Activated CD8-positive, alpha-beta T cell treated with anti-CD3 and anti-CD28 coated beads for 36 hours (primary cell): ENCODE measurements around the gene SMG6. TPM values are rescaled to one million over a fixed set of nuclear protein-coding genes. Genes with fewer than 3 reads are reported as not detected.

ENCODE experiments used
- ATAC-seq: fragments of 200-7000 bp; cut with Tn5 transposase; one replicate; pipeline ENCODE4 v1.10.0; 2021; ENCODE audit warnings: mild to moderate bottlenecking, moderate library complexity
- CTCF ChIA-PET: fragments of 350-600 bp; sonication (Branson Sonifier 250); formaldehyde crosslinking; loops from one replicate; lab custom pipeline; 2021; ENCODE audit warnings: antibody characterized with exemption; lab: Charles Lee
- POLR2A ChIA-PET: fragments of 350-600 bp; sonication (Branson Sonifier 250); formaldehyde crosslinking; loops from one replicate; lab custom pipeline; 2021; ENCODE audit warnings: antibody characterized with exemption; lab: Charles Lee
- DNase-seq: peaks from one replicate; pipeline ENCODE4 v3.0.0-alpha.2; 2020
- H3K27ac Mint-ChIP-seq: one replicate; pipeline ENCODE4 v1.8.0; 2021; ENCODE audit warnings: mild to moderate bottlenecking, mixed read lengths
- H3K27me3 Mint-ChIP-seq: one replicate; pipeline ENCODE4 v1.8.0; 2021; ENCODE audit warnings: mixed read lengths
- H3K36me3 Mint-ChIP-seq: one replicate; pipeline ENCODE4 v1.8.0; 2021; ENCODE audit warnings: low read depth, mixed read lengths
- H3K4me1 Mint-ChIP-seq: one replicate; pipeline ENCODE4 v1.8.0; 2021; ENCODE audit warnings: low read depth, mixed read lengths
- H3K4me3 Mint-ChIP-seq: one replicate; pipeline ENCODE4 v1.8.0; 2021; ENCODE audit warnings: mild to moderate bottlenecking, moderate library complexity, mixed read lengths
- H3K9me3 Mint-ChIP-seq: one replicate; pipeline ENCODE4 v1.8.0; 2021; ENCODE audit warnings: mixed read lengths
- intact Hi-C: fragments of 100-400 bp; cut with micrococcal nuclease; formaldehyde crosslinking; loops from one replicate; pipeline ENCODE4 v1.10.0; 2022
- total RNA-seq, 2 experiments: library from RNA; stranded (reverse); gene quantifications; one replicate each; pipeline ENCODE4 v1.2.3, GENCODE V29; 2021
- TF ChIP-seq, protein P1 (sequence below): fragments of 200-600 bp; IDR thresholded peaks from one replicate; pipeline ENCODE4 v1.8.0; 2022; ENCODE audit warnings: antibody characterized with exemption, mild to moderate bottlenecking

Gene SMG6
- total RNA-seq, 2 experiments from 2014 or later, result 39.6 to 40.4 TPM

DNA sequence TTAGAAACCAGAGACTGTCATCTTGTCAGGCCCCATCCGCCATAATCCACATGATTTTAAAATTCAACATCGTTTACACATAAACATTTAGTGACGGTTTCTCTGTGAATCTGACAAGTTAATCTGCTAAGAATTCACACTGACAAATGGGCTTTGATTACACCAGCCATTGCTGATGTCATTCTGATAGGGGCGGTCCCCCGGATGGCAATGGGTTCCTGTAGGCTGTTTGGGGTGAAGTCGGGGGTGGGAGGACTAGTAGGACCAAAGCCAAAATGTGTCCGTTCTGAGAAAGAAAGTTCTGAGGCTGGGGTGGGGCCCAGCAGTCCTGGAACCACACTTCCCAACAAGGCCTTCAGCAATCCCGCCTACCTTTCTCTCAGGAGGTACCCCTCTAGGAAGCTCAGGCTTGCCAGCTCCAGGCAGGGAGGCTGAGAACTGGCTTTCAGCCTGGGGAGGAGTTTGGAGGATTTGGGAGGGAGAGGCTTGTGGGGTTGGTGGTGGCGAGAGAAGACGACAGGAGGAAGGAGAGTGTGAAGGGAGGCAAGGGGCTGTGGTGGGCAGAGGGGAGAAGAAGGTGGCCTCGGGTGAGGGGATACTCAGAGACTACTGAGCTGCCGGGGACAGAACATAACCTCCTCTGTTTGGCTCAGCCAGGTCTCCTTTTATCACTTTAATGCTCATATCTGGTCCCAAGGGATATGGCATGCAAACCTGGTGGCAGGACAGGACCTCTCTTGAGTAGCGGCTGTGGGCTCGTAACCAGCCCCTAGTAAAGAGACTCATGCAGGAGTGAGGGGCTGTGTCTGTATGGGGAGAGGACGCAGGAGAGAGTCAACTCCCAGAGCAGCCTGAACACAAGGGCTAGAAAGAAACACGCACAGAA lies 240.1 kb downstream of the SMG6 start:
- Mint-ChIP-seq H3K4me3 (no peak overlapping the region), H3K36me3 (peaks cover 69% of the 10 kb centered on the region), H3K4me1 (peaks cover 27% of the 10 kb centered on the region), H3K27ac (peak overlapping the region; percentile 37), H3K9me3 (no peaks in the 10 kb centered on the region), H3K27me3 (no peaks in the 10 kb centered on the region)
- ChIA-PET CTCF (interaction anchor here (1.1 to 10.3 kb wide), 3 partner anchors 7 to 182 kb away, joined by 3 to 121 read pairs (median 30); partner anchors contain the start of gene HIC1), POLR2A (interaction anchor here (1.1 to 2.0 kb wide), 3 partner anchors 9 to 191 kb away, joined by 3 to 5 read pairs (median 3); no protein-coding TSS in a partner anchor)
- DNase-seq (peak; percentile 56), ATAC-seq (no peak)
- intact Hi-C loops, result no loop called here
- TF ChIP-seq, protein P1, sequence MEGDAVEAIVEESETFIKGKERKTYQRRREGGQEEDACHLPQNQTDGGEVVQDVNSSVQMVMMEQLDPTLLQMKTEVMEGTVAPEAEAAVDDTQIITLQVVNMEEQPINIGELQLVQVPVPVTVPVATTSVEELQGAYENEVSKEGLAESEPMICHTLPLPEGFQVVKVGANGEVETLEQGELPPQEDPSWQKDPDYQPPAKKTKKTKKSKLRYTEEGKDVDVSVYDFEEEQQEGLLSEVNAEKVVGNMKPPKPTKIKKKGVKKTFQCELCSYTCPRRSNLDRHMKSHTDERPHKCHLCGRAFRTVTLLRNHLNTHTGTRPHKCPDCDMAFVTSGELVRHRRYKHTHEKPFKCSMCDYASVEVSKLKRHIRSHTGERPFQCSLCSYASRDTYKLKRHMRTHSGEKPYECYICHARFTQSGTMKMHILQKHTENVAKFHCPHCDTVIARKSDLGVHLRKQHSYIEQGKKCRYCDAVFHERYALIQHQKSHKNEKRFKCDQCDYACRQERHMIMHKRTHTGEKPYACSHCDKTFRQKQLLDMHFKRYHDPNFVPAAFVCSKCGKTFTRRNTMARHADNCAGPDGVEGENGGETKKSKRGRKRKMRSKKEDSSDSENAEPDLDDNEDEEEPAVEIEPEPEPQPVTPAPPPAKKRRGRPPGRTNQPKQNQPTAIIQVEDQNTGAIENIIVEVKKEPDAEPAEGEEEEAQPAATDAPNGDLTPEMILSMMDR, result no peak

DNA sequence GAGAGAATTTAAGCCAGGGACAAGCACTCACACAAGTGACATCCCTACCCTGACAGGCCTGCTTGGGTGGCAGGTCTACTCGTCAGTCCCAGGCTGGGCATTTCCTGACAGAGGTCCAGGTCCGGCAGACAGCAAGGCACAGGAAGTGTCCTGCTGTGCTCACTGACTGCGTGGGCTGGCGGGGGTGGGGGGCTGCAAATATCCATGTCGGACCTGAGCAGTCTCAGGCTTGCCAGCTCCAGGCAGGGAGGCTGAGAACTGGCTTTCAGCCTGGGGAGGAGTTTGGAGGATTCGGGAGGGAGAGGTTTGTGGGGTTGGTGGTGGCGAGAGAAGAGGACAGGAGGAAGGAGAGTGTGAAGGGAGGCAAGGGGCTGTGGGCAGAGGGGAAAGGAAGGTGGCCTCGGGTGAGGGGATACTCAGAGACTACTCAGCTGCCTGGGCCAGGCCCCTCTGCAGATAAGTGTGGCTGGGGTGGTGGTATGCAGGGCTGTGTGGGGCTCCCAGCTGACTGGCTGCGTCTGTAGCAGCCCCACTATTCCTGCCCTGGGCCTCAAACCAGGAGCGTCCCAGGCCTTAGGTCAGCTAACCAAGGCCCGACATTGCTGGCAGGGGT lies 240.9 kb downstream of the SMG6 start:
- DNase-seq (no peak), ATAC-seq (no peak)
- Mint-ChIP-seq H3K27ac (peak overlapping the region; percentile 37), H3K27me3 (no peaks in the 10 kb centered on the region), H3K4me3 (no peak overlapping the region), H3K36me3 (peaks cover 68% of the 10 kb centered on the region), H3K9me3 (no peaks in the 10 kb centered on the region), H3K4me1 (peaks cover 20% of the 10 kb centered on the region)
- intact Hi-C loops, result no loop called here
- ChIA-PET CTCF (no interaction called here), POLR2A (interaction anchor here (1.5 to 2.0 kb wide), 2 partner anchors 10 to 191 kb away, joined by 3 to 5 read pairs; no protein-coding TSS in a partner anchor)
- TF ChIP-seq, protein P1, result no peak

DNA sequence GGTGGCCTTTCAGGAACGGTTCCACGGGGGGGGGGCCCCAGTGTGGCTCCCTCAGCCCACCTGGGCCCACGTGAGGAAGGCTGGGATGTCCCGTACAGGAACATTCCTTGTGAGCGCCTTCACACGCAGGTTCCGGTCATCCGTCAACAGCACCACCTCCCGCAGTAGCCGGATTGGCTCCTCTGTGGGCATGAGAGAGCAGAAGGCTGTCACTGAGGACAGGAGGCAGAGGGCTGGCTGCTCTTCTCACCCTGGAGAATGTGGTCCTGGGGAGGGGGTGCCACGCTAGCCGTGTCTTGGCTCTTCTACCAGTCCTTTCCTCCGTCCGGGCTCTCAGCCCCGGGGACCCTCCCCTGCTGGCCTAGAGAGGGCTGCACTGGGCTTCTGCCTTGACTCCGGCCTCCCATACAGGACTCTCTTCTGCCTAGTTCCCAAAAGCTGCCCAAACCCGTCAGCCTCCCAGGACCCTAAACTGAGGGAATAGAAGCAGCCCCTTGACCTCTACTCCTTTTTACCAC lies 242.1 kb downstream of the SMG6 start:
- Mint-ChIP-seq H3K27me3 (no peaks in the 10 kb centered on the region), H3K4me1 (peaks cover 13% of the 10 kb centered on the region), H3K4me3 (no peak overlapping the region), H3K27ac (no peak overlapping the region), H3K36me3 (peaks cover 64% of the 10 kb centered on the region), H3K9me3 (no peaks in the 10 kb centered on the region)
- POLR2A ChIA-PET, result interaction anchor here (0.6 to 1.5 kb wide), 2 partner anchors 44 to 193 kb away, joined by 3 read pairs; no protein-coding TSS in a partner anchor
- intact Hi-C loops, result no loop called here
- CTCF ChIA-PET, result no interaction called here
- TF ChIP-seq, protein P1, result no peak
- ATAC-seq (no peak), DNase-seq (no peak)

DNA sequence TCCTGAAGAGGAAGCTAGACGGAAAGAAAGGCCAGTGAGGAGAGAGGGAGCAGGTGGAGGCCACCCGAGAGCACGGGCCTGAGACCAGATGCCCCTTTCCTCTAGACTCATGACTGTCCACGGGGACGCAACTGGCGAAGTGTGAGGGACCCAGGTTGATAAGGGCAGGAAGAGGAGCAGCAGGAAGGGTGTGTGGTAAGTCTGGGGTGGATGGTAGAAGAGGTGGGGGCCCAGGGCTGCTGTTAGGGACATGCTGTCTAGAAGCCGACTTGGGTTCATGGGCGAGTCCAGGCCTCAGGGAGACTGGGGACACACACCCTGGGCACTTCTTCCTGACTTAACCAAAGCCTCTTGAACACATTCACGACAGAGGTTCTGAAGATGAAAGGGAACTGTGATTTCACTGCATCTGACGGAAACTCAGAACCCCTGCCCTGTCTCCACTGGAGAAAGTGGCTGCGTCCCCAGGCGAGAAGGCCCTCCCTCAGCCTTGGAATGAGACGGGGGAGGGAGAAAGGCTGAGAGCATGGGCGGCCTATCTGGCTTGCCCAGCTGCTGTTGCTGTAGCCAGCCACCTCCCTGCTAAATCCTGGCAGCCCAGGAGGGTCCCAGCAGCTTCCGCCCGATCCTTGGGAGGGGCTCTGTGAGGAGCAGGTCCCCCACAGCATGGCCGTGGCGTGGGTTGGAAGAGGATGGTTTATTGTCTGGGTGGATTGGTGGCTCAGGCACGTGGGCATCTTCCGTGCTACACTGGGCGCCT lies 242.7 kb downstream of the SMG6 start:
- intact Hi-C loops, result no loop called here
- Mint-ChIP-seq H3K27me3 (no peaks in the 10 kb centered on the region), H3K4me3 (no peak overlapping the region)

More for the DNA sequence above, 242.7 kb downstream of the SMG6 start:
- DNase-seq (no peak), ATAC-seq (no peak)
- peaks cover 62% of the 10 kb centered on the region for H3K36me3 Mint-ChIP-seq
- H3K4me1 Mint-ChIP-seq, result peaks cover 13% of the 10 kb centered on the region
- ChIA-PET CTCF (interaction anchor here (8.1 to 8.5 kb wide), 2 partner anchors 7 to 188 kb away, joined by 121 to 239 read pairs; no protein-coding TSS in a partner anchor), POLR2A (interaction anchor here (0.6 to 1.3 kb wide), 4 partner anchors 25 to 154 kb away, joined by 3 to 5 read pairs (median 4); no protein-coding TSS in a partner anchor)
- no peak overlapping the region for H3K27ac Mint-ChIP-seq
- H3K9me3 Mint-ChIP-seq, result no peaks in the 10 kb centered on the region
- TF ChIP-seq, protein P1, result no peak
